Measurements from ENCODE around the gene GRIN2C.

GRIN2C gene

DNA sequence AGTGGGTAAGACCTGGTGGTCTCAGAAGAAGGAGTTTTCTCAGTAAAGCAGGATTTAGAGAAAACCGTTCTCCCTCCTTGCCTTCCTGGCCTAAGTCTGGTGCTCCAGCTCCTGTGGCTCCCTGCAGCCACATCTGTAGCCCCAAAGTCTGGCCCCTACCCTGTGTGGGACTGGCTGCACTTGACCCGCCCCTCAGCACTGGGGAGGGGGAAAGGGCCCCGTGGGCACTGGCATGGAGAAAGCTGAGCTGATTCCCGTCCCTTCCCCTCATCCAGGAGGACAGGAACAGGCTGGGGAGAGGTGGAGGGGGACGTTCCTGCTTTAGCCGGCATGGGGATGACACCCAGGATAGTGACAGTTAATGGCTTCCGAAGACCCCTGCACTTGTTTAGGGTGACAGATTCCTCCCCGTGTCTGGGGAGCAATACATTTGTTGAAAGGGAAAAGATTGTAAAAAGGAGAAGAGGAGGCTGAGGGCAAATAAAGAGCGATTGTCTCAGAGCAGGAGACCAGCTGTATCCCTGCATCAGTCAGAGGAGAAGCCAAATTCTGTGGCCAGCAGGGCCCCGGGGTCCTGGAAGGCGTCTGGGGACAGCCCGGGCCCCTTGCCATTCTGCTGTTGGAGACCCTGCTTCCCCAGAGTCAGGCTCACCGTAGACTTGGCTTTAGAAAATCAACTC lies 37.9 kb downstream of the GRIN2C start:
- DNase-seq (ENCODE audit: low read depth), result no peak

DNA sequence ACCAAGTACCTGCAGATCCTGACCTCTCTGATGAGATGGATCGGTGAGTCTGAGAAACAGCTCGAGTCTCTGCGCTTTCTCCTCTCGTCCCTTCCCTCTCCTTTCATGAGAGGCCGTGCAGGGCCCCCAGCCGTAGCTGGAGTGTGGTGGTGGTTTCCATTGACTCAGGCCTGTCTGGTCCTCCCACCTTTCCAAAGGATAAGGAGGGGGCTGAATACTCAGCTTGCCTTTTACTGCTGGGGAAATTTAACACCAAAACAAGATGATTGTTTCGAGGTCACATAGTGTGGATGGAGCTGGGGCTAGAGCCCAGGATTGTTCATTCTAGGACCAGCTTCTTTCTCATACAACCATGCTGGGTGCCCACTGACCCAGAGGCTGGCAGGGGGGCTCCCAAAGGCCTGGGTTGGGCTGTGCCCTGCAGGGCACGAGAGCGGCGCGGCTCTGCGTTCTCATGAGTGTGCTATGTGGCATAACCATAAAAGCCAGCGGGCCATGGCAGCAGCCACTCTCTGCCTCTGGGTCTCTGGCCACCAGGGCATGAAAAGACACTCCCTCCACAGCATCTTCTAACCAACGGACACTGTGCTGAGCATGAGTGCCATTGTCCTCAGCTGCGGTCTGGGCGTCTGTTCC lies 39.8 kb downstream of the GRIN2C start:
- no peak for DNase-seq (ENCODE audit: low read depth)

DNA sequence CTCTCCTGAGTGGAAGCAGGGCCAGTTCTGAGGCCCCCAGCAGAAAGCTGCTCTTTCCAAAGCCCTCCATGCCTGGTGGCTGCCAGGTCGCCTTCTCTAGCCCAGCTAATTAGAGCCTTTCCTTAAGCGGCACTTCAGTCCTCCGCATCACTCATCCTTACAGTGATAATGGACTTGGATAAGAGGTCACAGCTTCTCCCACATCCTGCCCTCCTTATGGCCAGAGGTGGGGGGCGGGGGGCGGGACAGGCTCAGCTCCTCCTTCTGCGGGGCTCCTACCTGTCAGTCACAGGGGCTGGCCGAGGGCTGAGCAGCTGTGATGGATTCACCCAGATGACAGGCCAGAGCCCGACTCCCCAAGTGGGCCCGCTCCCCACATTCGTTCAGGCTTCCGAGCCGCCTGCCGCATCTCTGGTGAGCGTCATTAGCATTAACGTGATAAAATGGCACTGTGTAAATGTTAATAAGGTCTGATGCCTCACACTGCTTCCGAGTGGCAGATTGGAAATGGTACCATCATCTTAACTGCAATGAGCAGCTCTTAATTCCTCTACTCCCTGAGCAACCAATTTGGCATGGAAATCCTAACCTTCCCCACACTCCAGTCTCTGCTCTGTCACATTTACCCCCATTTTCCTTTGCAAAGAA lies 41.3 kb downstream of the GRIN2C start:
- DNase-seq (ENCODE audit: low read depth), result no peak

DNA sequence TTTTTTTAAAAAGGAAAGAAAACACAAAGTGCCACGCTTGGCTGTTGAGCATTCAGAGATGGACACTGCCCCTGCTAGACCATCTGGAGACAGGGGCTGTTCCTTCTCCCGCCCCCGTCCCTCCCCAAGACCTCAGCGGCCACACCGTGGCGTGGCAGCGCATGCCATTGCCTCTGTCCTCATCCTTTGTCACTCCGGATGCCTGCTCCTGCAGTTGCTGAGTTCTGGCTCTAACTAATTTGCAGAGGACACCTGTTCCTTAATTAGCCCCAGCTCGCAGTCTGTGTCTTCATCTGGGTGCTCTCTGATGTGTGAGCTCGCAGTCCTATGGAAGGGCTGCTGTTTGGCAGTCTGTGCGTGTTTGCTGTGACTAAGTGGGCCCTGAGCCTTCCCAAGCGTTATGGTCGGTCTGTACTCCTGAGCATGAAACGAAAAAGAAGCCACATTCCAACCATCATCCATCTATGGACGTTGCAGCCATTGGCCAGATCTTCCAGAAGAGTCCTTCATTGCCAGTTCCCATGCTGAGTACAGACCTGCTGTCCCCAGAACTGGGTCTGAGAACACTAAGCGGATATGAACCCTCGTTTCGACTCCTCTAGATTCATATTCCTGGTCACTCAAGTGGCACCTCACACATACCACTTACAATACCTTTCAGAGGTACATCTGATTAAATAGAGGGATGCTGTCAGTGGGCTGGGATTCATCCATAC lies 42.6 kb downstream of the GRIN2C start:
- no peak for DNase-seq (ENCODE audit: low read depth)

DNA sequence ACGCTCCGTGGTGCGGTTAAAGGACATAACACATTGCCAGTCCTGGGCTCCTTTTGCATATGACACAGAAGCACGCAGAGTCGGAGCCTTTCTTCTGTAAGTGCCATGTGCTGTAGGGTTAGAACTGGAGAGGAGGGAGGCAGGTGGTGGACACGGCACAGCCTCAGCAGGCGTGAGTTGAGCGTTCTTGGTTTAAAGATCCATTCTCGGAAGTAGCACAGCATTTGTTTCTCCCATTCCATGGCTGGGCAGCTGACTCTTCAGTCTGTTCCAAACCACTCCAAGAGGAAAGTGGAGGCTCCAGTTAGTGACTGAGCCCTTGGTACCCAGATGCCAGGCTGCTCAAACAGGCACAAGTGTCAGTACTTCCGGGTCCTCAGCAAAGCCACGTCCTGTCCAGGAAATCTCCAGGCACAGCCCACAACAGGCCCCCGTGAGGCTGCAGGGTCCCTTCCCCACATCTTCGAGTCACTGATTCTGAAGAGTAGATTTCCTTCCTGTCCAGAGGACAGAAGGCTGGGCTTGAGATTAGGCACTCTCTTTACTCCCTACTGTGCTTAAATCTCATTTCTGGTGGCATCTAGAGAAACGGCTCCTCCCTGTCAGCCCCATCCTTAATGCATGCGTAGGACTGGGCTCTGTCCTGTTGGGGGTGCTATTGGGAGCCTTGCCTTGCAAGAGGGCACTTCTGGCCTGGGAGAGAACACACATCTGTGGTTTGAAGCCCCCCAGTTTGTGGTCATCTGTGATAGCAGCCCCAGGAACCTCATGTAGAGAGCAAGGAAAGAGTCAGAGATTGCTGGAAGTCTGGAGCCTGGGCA lies 43.9 kb downstream of the GRIN2C start:
- DNase-seq (ENCODE audit: low read depth), result no peak

DNA sequence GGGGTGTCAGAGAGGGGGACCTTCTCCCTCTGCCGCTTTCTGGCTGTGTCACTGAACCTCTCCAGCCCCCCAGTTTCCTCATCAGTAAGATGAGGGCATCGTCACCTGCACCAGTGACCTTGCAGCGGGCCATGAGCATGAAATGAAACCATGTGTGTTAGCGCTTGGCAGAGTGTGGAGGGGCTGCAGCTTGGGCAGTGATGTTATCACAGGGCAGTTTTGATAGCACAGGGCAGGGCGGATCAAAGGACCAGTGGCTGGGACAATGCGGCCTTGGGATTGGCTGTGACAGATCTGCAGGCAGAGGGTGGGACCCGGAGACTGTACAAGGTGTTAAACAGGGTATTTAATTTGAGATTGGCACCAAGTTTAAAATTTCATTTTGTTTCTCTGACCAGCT lies 44.6 kb downstream of the GRIN2C start:
- no peak for DNase-seq (ENCODE audit: low read depth)

DNA sequence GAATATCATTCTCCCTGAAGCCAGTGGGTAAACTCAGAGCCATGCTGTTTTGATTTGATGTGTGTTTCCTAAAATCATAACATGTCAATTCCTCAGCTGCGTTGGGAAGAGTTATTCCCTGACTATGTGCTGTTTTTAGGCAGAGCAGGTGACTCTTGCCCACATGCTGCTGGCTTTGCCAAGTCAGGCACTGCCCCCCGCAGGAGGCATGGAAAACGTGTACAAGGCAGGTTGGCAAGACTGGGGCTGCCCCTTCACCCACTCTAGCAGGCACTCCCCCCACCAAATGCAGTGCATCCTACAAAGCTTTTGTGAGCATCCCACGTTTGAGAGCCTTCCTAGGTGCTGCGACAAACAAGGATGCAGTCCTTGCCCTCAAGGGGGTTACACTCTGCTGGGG lies 45.2 kb downstream of the GRIN2C start:
- DNase-seq (ENCODE audit: low read depth), result no peak

DNA sequence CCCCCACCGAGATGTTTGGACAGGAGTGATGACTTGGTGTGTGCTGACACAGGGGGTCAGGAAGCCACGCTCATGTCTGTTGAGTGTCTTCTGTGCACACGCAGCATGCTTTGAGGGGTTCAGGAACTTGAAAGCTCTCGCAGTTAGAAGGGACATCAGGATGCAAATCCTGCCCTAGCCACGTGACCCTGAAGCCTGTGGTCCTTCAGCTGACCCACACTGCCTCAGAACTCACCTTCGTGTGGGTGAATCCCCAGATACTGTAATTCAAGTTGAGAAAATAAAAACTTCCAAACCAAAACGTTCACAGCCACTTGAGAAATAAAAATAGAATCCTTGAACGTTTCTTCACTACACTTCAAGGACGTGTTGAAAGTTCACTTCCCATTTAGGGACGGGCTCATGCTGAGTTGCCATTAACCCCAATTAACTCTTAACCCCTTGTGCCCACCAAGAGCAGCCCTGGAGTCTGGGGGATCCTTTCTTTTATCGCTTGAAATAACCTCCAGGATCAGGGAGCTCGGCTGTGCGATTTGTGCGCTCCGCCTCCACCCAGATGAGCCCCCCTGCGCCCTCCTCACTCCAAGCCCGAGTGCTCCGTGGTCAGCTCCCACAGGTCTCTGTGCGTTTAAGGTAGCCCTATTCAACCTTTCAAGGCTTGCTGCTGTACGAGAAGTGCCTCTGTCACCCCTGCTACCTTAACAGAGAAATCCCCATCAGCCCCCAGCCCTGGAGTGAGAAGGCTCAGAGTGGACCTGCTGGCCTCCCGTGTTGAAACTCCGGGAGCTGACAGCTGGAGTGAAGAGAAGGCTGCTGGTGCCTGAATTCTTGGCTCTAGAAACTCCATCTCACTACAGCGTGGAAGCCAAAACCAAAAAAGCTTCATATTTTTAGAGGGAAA lies 47.3 kb downstream of the GRIN2C start:
- no peak for DNase-seq (ENCODE audit: low read depth)

DNA sequence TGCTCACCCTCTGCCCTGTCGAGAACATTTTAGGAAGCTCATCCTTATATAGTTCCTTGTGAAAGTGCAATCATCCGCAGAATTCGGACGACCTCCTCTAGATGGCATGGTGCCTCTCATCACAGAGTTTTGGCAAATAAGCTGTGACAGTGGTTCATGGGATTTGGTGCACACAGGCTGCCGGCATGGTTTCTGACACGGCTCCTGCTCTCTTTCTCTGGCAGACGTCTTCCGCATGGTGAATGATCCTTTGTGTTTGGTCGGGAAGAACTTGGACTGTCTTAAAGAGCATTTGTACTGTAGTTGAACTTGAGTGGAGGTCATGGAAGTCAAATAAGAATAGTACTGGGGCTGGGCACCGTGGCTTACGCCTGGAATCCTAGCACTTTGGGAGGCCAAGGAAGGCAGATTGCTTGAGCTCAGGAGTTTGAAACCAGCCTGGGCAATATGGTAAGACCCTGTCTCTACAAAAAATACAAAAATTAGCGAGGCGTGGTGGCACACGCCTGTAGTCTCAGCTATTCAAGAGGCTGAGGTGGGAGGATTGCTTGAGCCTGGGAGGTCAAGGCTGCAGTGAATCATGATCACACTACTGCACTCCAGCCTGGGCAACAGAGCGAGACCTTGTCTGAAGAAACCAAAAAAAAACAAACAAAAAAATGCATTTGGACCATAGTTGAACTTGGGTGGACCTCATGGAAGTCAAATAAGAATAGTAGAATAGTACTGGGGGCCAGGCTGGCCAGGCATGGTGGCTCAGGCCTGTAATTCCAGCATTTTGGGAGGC lies 48.8 kb downstream of the GRIN2C start:
- DNase-seq (ENCODE audit: low read depth), result no peak

DNA sequence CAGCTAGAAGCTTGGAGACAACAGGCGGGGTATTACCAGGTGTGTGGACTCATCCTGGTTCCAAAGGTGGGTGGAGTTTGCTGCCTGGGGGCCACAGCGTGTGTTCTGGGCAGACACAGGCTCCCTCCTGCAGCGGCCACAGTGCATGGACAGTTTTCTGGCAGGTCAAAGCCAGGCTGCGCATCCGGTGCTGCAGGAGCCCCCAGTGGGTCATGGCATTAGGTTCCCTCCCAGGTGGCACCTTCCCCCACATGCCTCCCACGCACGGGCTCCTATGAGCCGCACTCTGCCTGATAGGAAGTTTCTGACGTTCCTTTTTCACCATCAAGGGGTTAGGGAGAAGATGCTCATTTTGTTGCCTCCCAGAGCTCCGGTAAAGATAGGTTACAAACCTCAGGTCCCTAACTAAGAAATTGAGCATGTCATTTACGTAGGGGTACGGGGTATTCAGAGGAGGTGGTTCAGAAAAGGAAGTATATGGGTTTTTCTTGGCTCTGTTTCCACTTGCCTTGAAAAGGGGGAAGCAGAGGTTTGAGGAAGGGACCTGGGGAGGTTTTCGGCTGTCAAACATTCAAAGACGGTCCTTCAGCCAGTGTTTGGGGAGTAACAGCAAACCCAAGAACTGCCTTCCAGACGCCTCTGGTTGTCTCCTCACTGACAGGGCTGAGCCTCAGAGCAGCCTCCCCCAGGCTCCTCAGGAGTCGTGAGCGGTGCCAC lies 50.8 kb downstream of the GRIN2C start:
- no peak for DNase-seq (ENCODE audit: low read depth)

DNA sequence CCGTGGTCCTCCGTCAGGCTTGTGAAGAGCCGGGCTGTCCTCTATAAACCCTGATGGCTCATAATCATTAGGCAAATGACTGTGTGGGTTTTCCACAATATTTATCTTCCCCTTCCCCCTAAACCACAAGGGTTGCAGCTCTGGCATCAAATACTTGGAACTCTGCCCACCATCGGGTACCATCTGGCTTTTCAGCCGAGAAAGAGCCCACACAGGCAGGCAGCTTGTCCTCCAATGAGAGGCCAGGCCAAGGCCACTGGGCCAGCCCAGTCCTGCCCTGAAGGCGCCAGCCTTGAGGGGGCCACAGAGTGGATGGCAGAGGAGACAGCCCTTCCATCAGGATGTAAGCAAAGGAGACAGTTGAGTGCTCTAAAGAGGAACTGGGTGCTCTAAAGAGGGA lies 51.8 kb downstream of the GRIN2C start:
- no peak for DNase-seq (ENCODE audit: low read depth)

DNA sequence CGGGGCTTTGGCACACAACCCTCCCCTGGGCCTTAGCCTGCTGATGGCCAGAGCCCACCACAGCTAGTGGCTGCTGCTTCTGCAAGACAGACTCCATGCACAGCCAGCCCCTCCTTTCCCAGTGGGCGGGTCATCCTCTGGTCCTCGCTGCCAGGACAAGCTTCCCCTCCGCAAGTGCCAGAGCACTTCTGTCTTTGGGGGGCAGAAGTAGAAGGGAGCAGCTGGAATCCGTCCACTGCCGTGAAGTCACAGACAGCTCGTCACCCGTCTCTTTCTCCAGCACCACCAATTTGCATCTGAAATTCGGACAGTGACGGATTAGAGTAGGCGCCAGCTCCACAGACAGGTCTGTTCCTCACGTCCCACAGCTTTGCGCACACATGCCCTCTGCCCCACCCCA lies 52.2 kb downstream of the GRIN2C start:
- no peak for DNase-seq (ENCODE audit: low read depth)

DNA sequence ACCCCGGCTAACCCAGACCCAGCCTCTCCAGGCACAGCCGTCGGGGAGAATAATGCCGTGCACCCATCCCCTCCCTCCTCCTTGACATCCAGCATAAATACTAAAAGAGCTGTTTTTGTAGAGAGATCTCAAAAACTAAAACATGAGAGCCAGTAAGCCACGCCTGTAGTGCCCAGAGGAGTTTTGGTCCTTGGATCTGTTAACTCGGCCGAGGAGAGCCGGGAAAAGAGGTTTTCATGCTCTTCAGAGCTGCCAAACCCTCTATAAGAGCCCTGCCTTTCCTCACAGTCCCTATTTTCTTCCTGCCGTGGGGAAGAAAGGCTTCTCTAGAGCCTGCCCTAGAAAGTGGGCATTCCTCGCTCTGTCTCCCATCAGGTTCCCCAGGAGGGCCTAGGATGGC lies 53.4 kb downstream of the GRIN2C start:
- no peak for DNase-seq (ENCODE audit: low read depth)

DNA sequence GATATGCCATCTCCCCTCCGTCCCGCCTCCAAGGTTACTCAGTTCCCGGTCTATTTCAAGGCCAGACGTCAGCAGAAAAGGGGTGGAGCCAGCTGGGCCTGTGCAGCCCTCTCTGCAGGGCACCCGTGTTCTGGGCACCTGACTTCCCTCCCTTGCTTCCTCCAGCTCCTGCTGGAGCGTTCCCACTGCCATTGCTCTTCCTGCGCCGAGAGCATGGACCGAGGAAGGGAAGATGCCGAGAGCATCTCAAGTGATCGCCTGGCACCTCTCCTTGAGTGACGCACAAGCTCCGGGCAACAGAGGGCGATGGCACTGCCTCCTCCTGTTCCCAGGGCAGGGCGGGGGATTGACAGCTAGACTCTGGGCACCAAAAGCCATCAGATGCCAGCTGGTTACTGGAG lies 54.1 kb downstream of the GRIN2C start:
- no peak for DNase-seq (ENCODE audit: low read depth)

DNA sequence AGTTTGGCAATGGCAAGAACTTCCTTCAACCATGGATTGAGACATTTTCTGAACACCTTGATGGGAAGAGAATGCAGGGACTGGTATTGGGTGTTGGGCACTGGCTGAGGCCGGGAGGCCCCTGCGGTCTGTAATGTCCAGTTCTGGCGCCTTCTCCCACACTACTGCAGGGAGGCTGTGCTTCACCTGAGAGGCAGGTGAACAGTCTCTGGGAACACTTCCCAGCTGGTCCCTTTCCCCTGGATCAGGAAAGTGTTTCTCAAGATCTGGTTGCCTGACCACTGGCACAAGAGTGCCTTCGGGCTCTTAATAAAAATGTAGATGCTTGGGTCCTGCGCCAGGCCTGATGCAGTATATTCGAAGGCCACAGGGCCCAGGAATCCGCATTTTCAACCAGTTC lies 55.0 kb downstream of the GRIN2C start:
- DNase-seq (ENCODE audit: low read depth), result no peak

DNA sequence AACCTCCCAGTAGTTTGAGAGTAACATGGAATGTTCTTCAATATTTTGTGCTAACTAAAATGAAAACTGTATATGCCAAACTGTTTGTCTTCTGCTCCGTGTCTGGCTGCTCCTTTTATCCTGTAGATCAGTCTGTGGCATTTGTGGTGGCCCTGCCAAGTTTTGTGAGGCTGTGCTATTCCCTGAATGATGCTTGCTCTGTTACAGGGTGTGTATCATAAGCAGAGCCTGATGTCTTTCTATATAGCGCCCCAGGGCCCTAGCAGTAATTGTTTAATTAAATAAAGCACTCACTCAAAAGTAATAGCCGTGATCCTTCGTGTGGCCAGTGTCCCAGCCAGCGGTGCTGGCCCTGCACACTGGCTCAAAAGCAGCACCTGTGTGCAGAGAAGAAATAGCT lies 55.7 kb downstream of the GRIN2C start:
- DNase-seq (ENCODE audit: low read depth), result no peak

DNA sequence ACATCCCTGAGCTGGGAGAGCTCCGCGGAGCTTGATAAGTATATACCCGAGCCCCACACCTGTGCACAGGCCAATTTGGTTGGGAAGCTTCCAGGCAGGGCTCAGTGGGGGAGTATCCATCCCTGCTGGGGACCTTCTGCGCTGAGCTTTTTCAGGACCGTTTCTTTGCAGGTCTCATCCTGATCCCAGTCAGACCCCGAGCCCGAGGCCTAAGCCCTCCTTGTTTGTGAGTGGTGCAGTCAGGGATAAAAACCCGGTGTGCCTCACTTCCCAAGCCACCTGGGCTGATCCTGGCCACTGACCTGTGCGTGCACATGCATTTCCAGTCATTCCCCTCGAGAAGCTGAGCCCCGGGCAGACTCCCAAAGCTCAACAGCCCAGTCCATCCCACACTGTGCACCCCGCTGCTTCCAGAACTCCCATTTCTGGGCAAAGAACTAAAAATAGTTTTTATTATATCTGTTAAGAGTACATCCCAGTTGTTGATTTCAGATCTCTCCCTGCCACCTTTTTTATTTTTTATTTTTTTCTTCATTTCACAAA lies 56.2 kb downstream of the GRIN2C start:
- no peak for DNase-seq (ENCODE audit: low read depth)

DNA sequence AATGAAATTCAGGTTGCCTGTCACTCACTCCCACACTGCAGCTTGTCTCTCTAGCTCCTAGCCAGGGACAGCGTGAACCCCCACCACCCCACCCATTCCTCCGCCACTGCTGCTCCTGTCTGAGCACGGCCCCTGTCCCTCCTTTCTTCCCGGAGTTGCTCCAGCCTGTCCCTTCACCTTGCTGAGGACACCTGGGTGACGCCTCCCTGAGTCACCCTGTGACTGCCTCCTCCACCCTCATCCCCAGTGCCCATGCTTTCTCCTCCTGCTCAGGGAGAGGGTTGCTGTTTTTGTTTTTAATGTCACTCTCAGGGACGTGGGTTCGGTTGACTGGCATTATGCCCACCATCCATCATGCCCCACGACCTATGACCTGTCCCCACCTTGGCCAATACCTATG lies 57.8 kb downstream of the GRIN2C start:
- DNase-seq (ENCODE audit: low read depth), result no peak

DNA sequence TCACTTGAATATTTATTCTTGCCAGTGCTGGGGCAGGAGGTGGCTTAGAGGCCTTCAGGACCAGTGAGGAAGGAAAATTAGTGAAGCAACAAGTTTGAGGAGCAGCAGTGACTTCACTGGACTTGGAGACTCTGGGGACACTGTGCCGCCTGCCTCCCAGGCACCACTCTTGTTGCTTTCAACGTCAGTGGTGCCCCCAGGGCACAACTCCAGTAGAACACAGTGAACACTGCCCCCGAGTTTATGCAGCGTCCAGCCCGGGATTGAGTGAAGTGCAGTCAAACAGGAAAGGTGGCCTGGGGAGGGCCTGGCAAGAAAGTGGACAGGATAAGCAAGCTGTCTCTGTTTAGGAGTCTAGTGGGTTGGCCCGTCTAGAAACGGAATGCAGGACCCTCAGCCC lies 59.2 kb downstream of the GRIN2C start:
- no peak for DNase-seq (ENCODE audit: low read depth)

Data from GM04503 (cell line).